ENCODE measurements around the gene PRKAA1.

DNA sequence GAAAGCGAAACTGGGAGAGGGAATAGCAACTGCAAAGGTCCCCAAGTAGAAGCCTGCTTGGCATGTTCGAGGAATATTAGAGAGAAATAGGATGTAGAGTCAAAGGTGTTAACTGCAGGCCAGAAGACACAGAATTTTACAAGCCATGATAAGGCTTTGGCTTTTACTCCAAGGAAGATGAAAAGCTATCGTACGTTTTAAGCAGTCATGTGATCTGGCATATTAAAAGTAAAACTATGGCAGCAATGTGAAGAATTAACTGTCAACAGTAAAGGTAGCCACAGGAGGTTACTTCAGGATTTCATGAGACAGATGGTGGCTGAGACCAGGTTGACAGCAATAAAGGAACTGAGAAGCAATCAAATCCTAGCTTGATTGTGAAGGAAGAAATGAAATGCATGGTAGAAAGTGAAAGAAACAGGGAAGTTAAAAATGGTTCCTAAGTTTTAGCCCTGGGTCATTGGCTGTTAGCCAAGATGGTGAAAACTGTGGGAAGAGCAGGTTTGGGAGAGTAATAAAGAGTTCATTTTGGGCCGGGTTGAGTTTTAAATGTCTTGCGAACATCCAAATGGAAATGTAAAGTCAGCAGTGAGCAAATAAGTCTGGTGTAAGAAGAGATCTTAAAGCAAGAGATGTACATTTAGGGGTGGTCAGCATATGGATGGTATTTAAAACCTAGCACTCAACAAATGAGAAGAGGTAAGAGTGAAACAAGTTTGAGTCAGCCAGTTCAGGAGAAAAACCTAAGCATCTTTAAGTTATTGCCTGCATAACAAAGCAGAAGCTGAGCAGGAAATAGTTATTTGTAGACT, 22.1 kb downstream of the PRKAA1 start:
- TF ChIP-seq, protein P1, sequence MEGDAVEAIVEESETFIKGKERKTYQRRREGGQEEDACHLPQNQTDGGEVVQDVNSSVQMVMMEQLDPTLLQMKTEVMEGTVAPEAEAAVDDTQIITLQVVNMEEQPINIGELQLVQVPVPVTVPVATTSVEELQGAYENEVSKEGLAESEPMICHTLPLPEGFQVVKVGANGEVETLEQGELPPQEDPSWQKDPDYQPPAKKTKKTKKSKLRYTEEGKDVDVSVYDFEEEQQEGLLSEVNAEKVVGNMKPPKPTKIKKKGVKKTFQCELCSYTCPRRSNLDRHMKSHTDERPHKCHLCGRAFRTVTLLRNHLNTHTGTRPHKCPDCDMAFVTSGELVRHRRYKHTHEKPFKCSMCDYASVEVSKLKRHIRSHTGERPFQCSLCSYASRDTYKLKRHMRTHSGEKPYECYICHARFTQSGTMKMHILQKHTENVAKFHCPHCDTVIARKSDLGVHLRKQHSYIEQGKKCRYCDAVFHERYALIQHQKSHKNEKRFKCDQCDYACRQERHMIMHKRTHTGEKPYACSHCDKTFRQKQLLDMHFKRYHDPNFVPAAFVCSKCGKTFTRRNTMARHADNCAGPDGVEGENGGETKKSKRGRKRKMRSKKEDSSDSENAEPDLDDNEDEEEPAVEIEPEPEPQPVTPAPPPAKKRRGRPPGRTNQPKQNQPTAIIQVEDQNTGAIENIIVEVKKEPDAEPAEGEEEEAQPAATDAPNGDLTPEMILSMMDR (IDR thresholded peaks at IDR 0.05) = no peak
- TF ChIP-seq POLR2A (IDR thresholded peaks at IDR 0.05) (no peak), EP300 (IDR thresholded peaks at IDR 0.05) (no peak), POLR2AphosphoS5 (IDR thresholded peaks at IDR 0.05) (no peak)
